ENCODE results near the gene KLC1.

KLC1 gene

GRCh38 chr14:103703433-103704385 lies 74.7 kb downstream of the KLC1 start:
- DNase-seq (ENCODE audit: low read depth in 2 of 2) = no peak

- no peak for DNase-seq (ENCODE audit: low read depth in 2 of 2)
Observed at GRCh38 chr14:103704708-103705107, 75.7 kb downstream of the KLC1 start.

GRCh38 chr14:103705118-103705503 lies 76.1 kb downstream of the KLC1 start:
- no peak for DNase-seq (ENCODE audit: low read depth in 2 of 2)

- no peak for DNase-seq (ENCODE audit: low read depth in 2 of 2)
Observed at GRCh38 chr14:103705504-103706284, 76.7 kb downstream of the KLC1 start.

- no peak for DNase-seq (ENCODE audit: low read depth in 2 of 2)
Observed at GRCh38 chr14:103706551-103707328, 77.7 kb downstream of the KLC1 start.

GRCh38 chr14:103707329-103708263 lies 78.6 kb downstream of the KLC1 start:
- no peak for DNase-seq (ENCODE audit: low read depth in 2 of 2)

GRCh38 chr14:103708750-103709187 lies 79.8 kb downstream of the KLC1 start:
- DNase-seq (ENCODE audit: low read depth in 2 of 2) = no peak

GRCh38 chr14:103709814-103710213 lies 80.8 kb downstream of the KLC1 start:
- DNase-seq (ENCODE audit: low read depth in 2 of 2) = no peak

- DNase-seq (ENCODE audit: low read depth in 2 of 2) = no peak
Observed at GRCh38 chr14:103710771-103711377, 81.9 kb downstream of the KLC1 start.

GRCh38 chr14:103711516-103712431 lies 82.8 kb downstream of the KLC1 start:
- DNase-seq (ENCODE audit: low read depth in 2 of 2) = no peak

- no peak for DNase-seq (ENCODE audit: low read depth in 2 of 2)
Observed at GRCh38 chr14:103712633-103713247, 83.7 kb downstream of the KLC1 start.

- DNase-seq (ENCODE audit: low read depth in 2 of 2) = no peak
Observed at GRCh38 chr14:103713304-103714062, 84.5 kb downstream of the KLC1 start.

GRCh38 chr14:103714063-103714724 lies 85.2 kb downstream of the KLC1 start:
- DNase-seq (ENCODE audit: low read depth in 2 of 2) = no peak

GRCh38 chr14:103715052-103716000 lies 86.3 kb downstream of the KLC1 start, which contains the start of the genes XRCC3 and ZFYVE21:
TSS of gene XRCC3 (minus strand) at chr14:103715451. CDS start at chr14:103711087, 4,364 bp downstream.
TSS of gene ZFYVE21 (plus strand) at chr14:103715810. CDS start at chr14:103715842, 32 bp downstream.
- peak; percentile 99 for DNase-seq (ENCODE audit: low read depth in 2 of 2)

GRCh38 chr14:103716091-103716801 lies 87.2 kb downstream of the KLC1 start:
- DNase-seq (ENCODE audit: low read depth in 2 of 2) = no peak
